OCI-LY3 (cell line): ENCODE data around the gene AK9.

Experiments
- H2AFZ ChIP-seq: fragments of 200-600, 300-600 bp; shearing (Covaris generic); 2 replicates; pipeline ENCODE4 v1.6.0; 2014; ENCODE audit warnings: antibody characterized with exemption, low read depth, low read length
- H3K27ac ChIP-seq: fragments of 200-600, 300-600 bp; sonication (generic); 2 replicates; pipeline ENCODE4 v1.5.1; 2014; ENCODE audit warnings: mild to moderate bottlenecking, low read length, moderate library complexity, mixed read lengths
- H3K27me3 ChIP-seq: fragments of 200-600, 300-600 bp; sonication (generic); 2 replicates; pipeline ENCODE4 v1.6.1; 2014; ENCODE audit warnings: low read depth, low read length, mixed read lengths
- H3K36me3 ChIP-seq: fragments of 200-600, 300-600 bp; sonication (generic); replicated peaks from 2 replicates; pipeline ENCODE3; 2014; ENCODE audit warnings: low read depth, low read length, mixed read lengths
- H3K4me1 ChIP-seq: fragments of 300-600, 200-600 bp; sonication (generic); 2 replicates; pipeline ENCODE4 v1.6.1; 2014; ENCODE audit warnings: low read length, mixed read lengths
- H3K4me2 ChIP-seq: fragments of 200-600, 300-600 bp; sonication (generic); 2 replicates; pipeline ENCODE4 v1.6.1; 2014; ENCODE audit warnings: low read length, mixed read lengths
- H3K4me3 ChIP-seq: fragments of 300-600, 200-600 bp; sonication (generic); 2 replicates; pipeline ENCODE4 v1.5.1; 2014; ENCODE audit warnings: antibody characterized with exemption, mild to moderate bottlenecking, low read length, moderate library complexity
- H3K79me2 ChIP-seq: fragments of 300-600, 200-600 bp; shearing (Covaris generic); 2 replicates; pipeline ENCODE4 v1.6.1; 2014; ENCODE audit warnings: mild to moderate bottlenecking, low read length, mixed read lengths
- H3K9ac ChIP-seq: fragments of 300-600, 200-600 bp; shearing (Covaris generic); 2 replicates; pipeline ENCODE4 v1.6.0; 2014; ENCODE audit warnings: mild to moderate bottlenecking, low read length, moderate library complexity
- H3K9me3 ChIP-seq: fragments of 200-600, 300-600 bp; shearing (Covaris generic); 2 replicates; pipeline ENCODE4 v1.6.1; 2014; ENCODE audit warnings: low read length, mixed read lengths; ENCODE audit not compliant: insufficient read depth
- H4K20me1 ChIP-seq: fragments of 200-600, 300-600 bp; sonication (generic); 2 replicates; pipeline ENCODE4 v1.6.1; 2016; ENCODE audit warnings: low read length, mixed read lengths; ENCODE audit not compliant: insufficient read depth
- CTCF ChIP-seq: fragments of 200-600, 300-600 bp; sonication (generic); IDR thresholded peaks from 2 replicates; pipeline ENCODE4 v1.5.1; 2014; ENCODE audit warnings: antibody characterized with exemption, low read length, low read depth
- EZH2phosphoT487 ChIP-seq: fragments of 200-600 bp; shearing (Covaris generic); IDR thresholded peaks from 2 replicates; pipeline ENCODE4 v1.6.1; 2018; ENCODE audit warnings: antibody characterized with exemption, mixed run types, low read depth

Gene AK9

GRCh38 chr6:109453156-109453555 lies 237.8 kb downstream of the AK9 start:
- Histone ChIP-seq H3K79me2 (no peaks in the 10 kb centered on the region; the same call in 1 of the 2 replicates), H3K4me3 (no peak overlapping the region), H4K20me1 (no peaks in the 10 kb centered on the region; the same call in 1 of the 2 replicates), H3K27ac (no peak overlapping the region), H3K9me3 (no peaks in the 10 kb centered on the region), H3K9ac (no peak overlapping the region), H3K27me3 (no peaks in the 10 kb centered on the region), H3K36me3 (no peaks in the 10 kb centered on the region), H3K4me1 (peaks cover 26% of the 10 kb centered on the region), H2AFZ (no peak overlapping the region), H3K4me2 (no peak overlapping the region)
- no peak for TF ChIP-seq EZH2phosphoT487
- TF ChIP-seq CTCF, result no peak

GRCh38 chr6:109452181-109452580 lies 238.8 kb downstream of the AK9 start:
- no peak overlapping the region for H3K4me3 ChIP-seq
- no peaks in the 10 kb centered on the region for H3K27me3 ChIP-seq
- peaks cover 22% of the 10 kb centered on the region for H3K4me1 ChIP-seq
- no peak overlapping the region for H3K9ac ChIP-seq
- no peak for TF ChIP-seq CTCF
- no peaks in the 10 kb centered on the region for H3K9me3 ChIP-seq
- H3K79me2 ChIP-seq, result no peaks in the 10 kb centered on the region; the same call in 1 of the 2 replicates
- no peaks in the 10 kb centered on the region; the same call in 1 of the 2 replicates for H4K20me1 ChIP-seq
- no peaks in the 10 kb centered on the region for H3K36me3 ChIP-seq
- H2AFZ ChIP-seq, result no peak overlapping the region
- H3K4me2 ChIP-seq, result no peak overlapping the region
- no peak overlapping the region for H3K27ac ChIP-seq

- no peak for TF ChIP-seq CTCF
- no peak for TF ChIP-seq EZH2phosphoT487
- no peak overlapping the region for H3K4me3 ChIP-seq
- H3K9me3 ChIP-seq, result no peaks in the 10 kb centered on the region
- no peaks in the 10 kb centered on the region for H3K36me3 ChIP-seq
- no peaks in the 10 kb centered on the region for H4K20me1 ChIP-seq
- H2AFZ ChIP-seq, result no peak overlapping the region
- no peak overlapping the region for H3K4me2 ChIP-seq
- no peaks in the 10 kb centered on the region; the same call in 1 of the 2 replicates for H3K79me2 ChIP-seq
- no peaks in the 10 kb centered on the region for H3K27me3 ChIP-seq
- H3K27ac ChIP-seq, result no peak overlapping the region
- H3K4me1 ChIP-seq, result peaks cover 14% of the 10 kb centered on the region
- H3K9ac ChIP-seq, result no peak overlapping the region
Observed at GRCh38 chr6:109451376-109451775, 239.6 kb downstream of the AK9 start.

- TF ChIP-seq EZH2phosphoT487, result no peak
- TF ChIP-seq CTCF, result no peak
Observed at GRCh38 chr6:109450801-109451200, 240.2 kb downstream of the AK9 start.

More at GRCh38 chr6:109450801-109451200, 240.2 kb downstream of the AK9 start:
- H3K9ac ChIP-seq, result no peak overlapping the region
- H3K27me3 ChIP-seq, result no peaks in the 10 kb centered on the region
- H3K4me3 ChIP-seq, result no peak overlapping the region
- H4K20me1 ChIP-seq, result no peaks in the 10 kb centered on the region
- H3K36me3 ChIP-seq, result no peaks in the 10 kb centered on the region
- no peaks in the 10 kb centered on the region for H3K9me3 ChIP-seq
- no peaks in the 10 kb centered on the region; the same call in 1 of the 2 replicates for H3K79me2 ChIP-seq
- H3K4me2 ChIP-seq, result no peak overlapping the region
- no peak overlapping the region for H3K27ac ChIP-seq
- H3K4me1 ChIP-seq, result peaks cover 9% of the 10 kb centered on the region
- H2AFZ ChIP-seq, result no peak overlapping the region
